DOHH2 (cell line): Measurements from ENCODE around the gene DCDC2C.
"Not testable (repeated sequence)": the region's sequence is repeated elsewhere in the genome, so short reads cannot be mapped to it uniquely, and the experiment has no call there.

Experiments used
- H3F3A ChIP-seq: fragments of 200-600 bp; sonication (generic), shearing (Covaris generic); 2 replicates; pipeline ENCODE4 v1.6.0; 2016; ENCODE audit warnings: antibody characterized with exemption, mild to moderate bottlenecking; ENCODE audit not compliant: control insufficient read depth, insufficient read depth
- H3K27ac ChIP-seq: fragments of 200-600 bp; sonication (generic); 2 replicates; pipeline ENCODE4 v1.5.1; 2014; ENCODE audit warnings: low read depth, mild to moderate bottlenecking, low read length, moderate library complexity
- H3K27me3 ChIP-seq: fragments of 200-600 bp; sonication (generic); 2 replicates; pipeline ENCODE4 v1.6.1; 2014; ENCODE audit warnings: mild to moderate bottlenecking, low read length, mixed read lengths; ENCODE audit not compliant: control insufficient read depth
- H3K36me3 ChIP-seq: fragments of 200-600 bp; sonication (generic); 2 replicates; pipeline ENCODE4 v1.6.1; 2014; ENCODE audit warnings: mild to moderate bottlenecking, low read length, moderate library complexity, mixed read lengths; ENCODE audit not compliant: control insufficient read depth
- H3K4me1 ChIP-seq: fragments of 200-600 bp; sonication (generic); 2 replicates; pipeline ENCODE4 v1.6.1; 2014; ENCODE audit warnings: mild to moderate bottlenecking, low read length, mixed read lengths; ENCODE audit not compliant: control insufficient read depth
- H3K4me2 ChIP-seq: fragments of 200-600 bp; sonication (generic); 2 replicates; pipeline ENCODE4 v1.6.0; 2014; ENCODE audit warnings: mild to moderate bottlenecking, low read length, moderate library complexity
- H3K4me3 ChIP-seq: fragments of 200-600 bp; sonication (generic); 2 replicates; pipeline ENCODE4 v1.5.1; 2014; ENCODE audit warnings: mild to moderate bottlenecking, low read length, mixed read lengths
- H3K79me2 ChIP-seq: fragments of 200-600 bp; sonication (generic); 2 replicates; pipeline ENCODE4 v1.6.1; 2014; ENCODE audit warnings: mild to moderate bottlenecking, low read length, mixed read lengths; ENCODE audit not compliant: control insufficient read depth
- H3K9me2 ChIP-seq: fragments of 200-600 bp; sonication (generic); replicated peaks from 2 replicates; pipeline ENCODE4 v1.6.1; 2014; ENCODE audit warnings: mild to moderate bottlenecking, low read length, mixed read lengths; ENCODE audit not compliant: control insufficient read depth
- H3K9me3 ChIP-seq: fragments of 200-600 bp; sonication (generic); 2 replicates; pipeline ENCODE4 v1.6.1; 2014; ENCODE audit warnings: antibody characterized with exemption, low read length, mixed read lengths; ENCODE audit not compliant: control insufficient read depth, insufficient read depth
- H4K20me1 ChIP-seq: fragments of 200-600 bp; sonication (generic); 2 replicates; pipeline ENCODE4 v1.6.0; 2014; ENCODE audit warnings: low read depth, mild to moderate bottlenecking, antibody characterized with exemption, low read length, moderate library complexity; ENCODE audit not compliant: control insufficient read depth, insufficient read depth
- CTCF ChIP-seq: fragments of 200-600 bp; sonication (generic); IDR thresholded peaks from one replicate; pipeline ENCODE4 v1.5.1; 2014; ENCODE audit warnings: antibody characterized with exemption, mild to moderate bottlenecking, low read depth, low read length; ENCODE audit not compliant: poor library complexity, severe bottlenecking
- EZH2phosphoT487 ChIP-seq: fragments of 200-600 bp; sonication (generic); IDR thresholded peaks from 2 replicates; pipeline ENCODE4 v1.6.1; 2017; ENCODE audit warnings: borderline replicate concordance, mild to moderate bottlenecking, antibody characterized with exemption, low read length, moderate library complexity, mixed read lengths

DCDC2C gene

DNA sequence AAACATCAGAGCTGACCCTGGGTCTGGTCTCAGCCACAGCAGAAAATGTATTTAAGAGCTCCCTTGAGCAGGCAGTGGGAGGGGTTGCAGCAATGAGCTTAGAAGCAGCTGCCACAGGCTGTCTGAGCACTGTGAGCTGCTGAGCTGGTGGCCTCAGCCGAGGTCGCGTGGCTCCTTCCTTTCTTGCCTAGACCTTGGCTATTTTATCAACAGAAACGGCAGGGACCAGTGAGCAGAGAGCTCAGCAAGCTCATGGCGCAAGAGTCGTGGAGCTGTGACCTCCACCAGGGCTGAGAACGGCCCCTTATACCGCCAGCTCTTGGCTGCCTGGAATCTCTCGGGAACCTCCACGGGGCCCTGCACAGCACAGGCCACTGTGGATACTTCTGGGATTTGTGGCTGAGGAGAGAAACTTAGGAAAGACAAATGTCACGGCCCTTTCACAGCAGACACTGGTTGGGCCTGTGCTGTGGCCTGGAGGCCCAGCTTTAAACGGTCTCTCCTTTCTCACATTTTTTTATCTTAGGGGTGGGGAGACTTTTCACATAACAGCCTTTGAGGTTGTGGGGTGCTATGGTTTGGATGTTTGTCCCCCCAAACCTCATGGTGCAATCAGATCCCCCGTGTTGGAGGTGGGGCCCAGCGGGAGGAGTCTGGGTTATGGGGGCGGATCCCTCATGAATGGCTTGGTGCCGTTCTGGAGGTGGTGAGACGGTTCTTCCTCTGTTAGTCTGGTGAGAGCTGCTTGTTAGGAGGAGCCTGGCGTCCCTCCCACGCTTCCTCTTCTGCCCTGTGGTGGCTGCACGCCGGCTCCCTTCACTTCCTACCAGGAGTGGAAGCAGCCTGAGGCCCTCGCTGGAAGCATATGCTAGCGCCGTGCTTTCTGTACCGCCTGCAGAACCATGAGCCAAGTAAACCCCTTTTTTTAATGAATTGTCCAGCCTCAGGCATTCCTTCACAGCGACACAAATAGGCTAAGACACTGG is 43.6 kb upstream of the DCDC2C start:
- no peaks in the 10 kb centered on the region for H3K79me2 ChIP-seq
- TF ChIP-seq CTCF = no peak
- TF ChIP-seq EZH2phosphoT487 = no peak
- H3K9me3 ChIP-seq = no peaks in the 10 kb centered on the region
- no peak overlapping the region for H3K4me3 ChIP-seq
- no peaks in the 10 kb centered on the region for H3F3A ChIP-seq
- no peaks in the 10 kb centered on the region for H4K20me1 ChIP-seq
- H3K9me2 ChIP-seq = no peaks in the 10 kb centered on the region
- H3K27ac ChIP-seq = no peak overlapping the region
- peaks cover 13% of the 10 kb centered on the region for H3K4me1 ChIP-seq
- H3K4me2 ChIP-seq = no peak overlapping the region
- no peaks in the 10 kb centered on the region for H3K27me3 ChIP-seq
- H3K36me3 ChIP-seq = no peaks in the 10 kb centered on the region

- H4K20me1 ChIP-seq, H3K79me2 ChIP-seq, H3K9me3 ChIP-seq, H3K36me3 ChIP-seq, H3K27me3 ChIP-seq, H3F3A ChIP-seq, H3K4me3 ChIP-seq, H3K27ac ChIP-seq, H3K9me2 ChIP-seq, H3K4me2 ChIP-seq: not testable (repeated sequence)
- H3K4me1 ChIP-seq = peaks cover 13% of the 10 kb centered on the region
Observed at GRCh38 chr2:3660640-3661039, 42.7 kb upstream of the DCDC2C start.

- Histone ChIP-seq H3K4me2 (no peak overlapping the region), H3K9me2 (no peaks in the 10 kb centered on the region), H3K36me3 (no peaks in the 10 kb centered on the region), H3K9me3 (no peaks in the 10 kb centered on the region), H3F3A (no peaks in the 10 kb centered on the region), H3K79me2 (no peaks in the 10 kb centered on the region), H3K27me3 (no peaks in the 10 kb centered on the region), H4K20me1 (no peaks in the 10 kb centered on the region), H3K4me3 (no peak overlapping the region), H3K27ac (no peak overlapping the region), H3K4me1 (peaks cover 13% of the 10 kb centered on the region)
- TF ChIP-seq CTCF = no peak
- TF ChIP-seq EZH2phosphoT487 = no peak
Observed at GRCh38 chr2:3661149-3661660, 42.2 kb upstream of the DCDC2C start.

DNA sequence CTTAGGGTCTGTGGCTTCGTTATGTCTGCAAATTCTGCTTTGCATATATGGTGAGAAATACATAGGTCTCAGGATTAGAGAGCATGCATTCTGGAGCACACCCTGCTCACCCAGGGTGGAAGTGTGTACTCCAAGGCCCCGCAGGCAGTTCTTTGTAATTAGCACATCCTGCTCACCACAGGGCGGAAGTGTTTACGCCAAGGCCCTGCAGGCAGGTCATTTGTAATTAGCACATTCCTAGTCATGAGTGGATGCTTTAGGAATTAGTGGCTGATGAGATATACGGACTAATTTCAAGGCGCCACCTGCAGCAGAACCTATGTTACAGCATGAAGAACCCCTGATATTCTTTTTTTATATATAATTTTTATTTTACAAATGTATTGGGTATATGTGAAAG is 41.1 kb upstream of the DCDC2C start:
- TF ChIP-seq EZH2phosphoT487 = no peak
- TF ChIP-seq CTCF = peak; percentile 27
- Histone ChIP-seq H3K4me3 (no peak overlapping the region), H3K9me2 (no peaks in the 10 kb centered on the region), H3K36me3 (no peaks in the 10 kb centered on the region), H3F3A (no peaks in the 10 kb centered on the region), H3K27ac (no peak overlapping the region), H3K4me1 (peaks cover 15% of the 10 kb centered on the region), H3K4me2 (no peak overlapping the region), H3K9me3 (no peaks in the 10 kb centered on the region), H3K27me3 (no peaks in the 10 kb centered on the region), H3K79me2 (no peaks in the 10 kb centered on the region), H4K20me1 (no peaks in the 10 kb centered on the region)
